ENCODE results near the gene WIPF1.

WIPF1 gene

GRCh38 chr2:174632841-174633622, 35.4 kb upstream of the WIPF1 start:
- peaks cover 0 to 97% (median 50%) of the 10 kb centered on the region in 4 donors for H3K4me1 ChIP-seq
- no peak for DNase-seq
- no peaks in the 10 kb centered on the region for H3K36me3 ChIP-seq
- intact Hi-C loops (cut with DNase I; ENCODE audit: low total_unique reads) = no loop called here
- no peak for TF ChIP-seq CTCF (IDR thresholded peaks at IDR 0.05)
- no peaks in the 10 kb centered on the region for H3K9me3 ChIP-seq
- no peaks in the 10 kb centered on the region for H3K27me3 ChIP-seq
- peak overlapping the region; percentile 6 to 53 for H3K27ac ChIP-seq
- peak overlapping the region in 1 of 2 donors; percentile 8 for H3K4me3 ChIP-seq

GRCh38 chr2:174631009-174631981, 33.7 kb upstream of the WIPF1 start:
- no peak for TF ChIP-seq CTCF (IDR thresholded peaks at IDR 0.05)
- Histone ChIP-seq H3K36me3 (no peaks in the 10 kb centered on the region), H3K9me3 (no peaks in the 10 kb centered on the region), H3K27ac (peak overlapping the region in 1 of 2 donors; percentile 33), H3K27me3 (no peaks in the 10 kb centered on the region), H3K4me3 (no peak overlapping the region), H3K4me1 (peaks cover 0 to 88% (median 46%) of the 10 kb centered on the region in 4 donors)
- no peak for DNase-seq
- intact Hi-C loops (cut with DNase I; ENCODE audit: low total_unique reads) = no loop called here

GRCh38 chr2:174630107-174630506, 32.5 kb upstream of the WIPF1 start:
- Histone ChIP-seq H3K27me3 (no peaks in the 10 kb centered on the region), H3K4me1 (peaks cover 0 to 85% (median 45%) of the 10 kb centered on the region in 4 donors), H3K27ac (peak overlapping the region; percentile 17 to 33), H3K9me3 (no peaks in the 10 kb centered on the region), H3K4me3 (no peak overlapping the region), H3K36me3 (no peaks in the 10 kb centered on the region)
- no peak for TF ChIP-seq CTCF (IDR thresholded peaks at IDR 0.05)
- DNase-seq = no peak
- intact Hi-C loops (cut with DNase I; ENCODE audit: low total_unique reads) = no loop called here

- no peak for TF ChIP-seq CTCF (IDR thresholded peaks at IDR 0.05)
- Histone ChIP-seq H3K27me3 (no peaks in the 10 kb centered on the region), H3K36me3 (no peaks in the 10 kb centered on the region), H3K4me3 (no peak overlapping the region), H3K4me1 (peaks cover 0 to 85% (median 43%) of the 10 kb centered on the region in 4 donors), H3K9me3 (no peaks in the 10 kb centered on the region), H3K27ac (peak overlapping the region; percentile 17 to 33)
- DNase-seq = no peak
- intact Hi-C loops (cut with DNase I; ENCODE audit: low total_unique reads) = no loop called here
Measured at GRCh38 chr2:174629506-174629905, 31.9 kb upstream of the WIPF1 start.

GRCh38 chr2:174628528-174629169, 31.0 kb upstream of the WIPF1 start:
- DNase-seq = no peak
- Histone ChIP-seq H3K4me3 (no peak overlapping the region), H3K27ac (peak overlapping the region; percentile 17 to 33), H3K27me3 (no peaks in the 10 kb centered on the region), H3K4me1 (peaks cover 0 to 85% (median 46%) of the 10 kb centered on the region in 4 donors), H3K9me3 (no peaks in the 10 kb centered on the region), H3K36me3 (no peaks in the 10 kb centered on the region)
- TF ChIP-seq CTCF (IDR thresholded peaks at IDR 0.05) = no peak
- intact Hi-C loops (cut with DNase I; ENCODE audit: low total_unique reads) = no loop called here
